Mammary epithelial cell (primary cell): Measurements from ENCODE around the gene RAB34.

Experiments used
- EZH2 ChIP-seq: IDR thresholded peaks from 2 replicates; pipeline ENCODE4 v1.6.1; 2012; ENCODE audit warnings: low read length, inconsistent platforms, borderline replicate concordance
- TF ChIP-seq, protein P1 (sequence below), 2 donors: IDR thresholded peaks in 1 of 2; conservative IDR thresholded peaks in 1 of 2; 2 replicates each; pipeline ENCODE4 v1.5.1; 2011 to 2012; ENCODE audit warnings: inconsistent platforms in 2 of 2, low read length in 2 of 2, mild to moderate bottlenecking in 2 of 2, control low read depth in 1 of 2, low read depth in 1 of 2; ENCODE audit not compliant: insufficient read depth in 1 of 2; ENCODE audit errors: extremely low read depth in 1 of 2

DNA sequence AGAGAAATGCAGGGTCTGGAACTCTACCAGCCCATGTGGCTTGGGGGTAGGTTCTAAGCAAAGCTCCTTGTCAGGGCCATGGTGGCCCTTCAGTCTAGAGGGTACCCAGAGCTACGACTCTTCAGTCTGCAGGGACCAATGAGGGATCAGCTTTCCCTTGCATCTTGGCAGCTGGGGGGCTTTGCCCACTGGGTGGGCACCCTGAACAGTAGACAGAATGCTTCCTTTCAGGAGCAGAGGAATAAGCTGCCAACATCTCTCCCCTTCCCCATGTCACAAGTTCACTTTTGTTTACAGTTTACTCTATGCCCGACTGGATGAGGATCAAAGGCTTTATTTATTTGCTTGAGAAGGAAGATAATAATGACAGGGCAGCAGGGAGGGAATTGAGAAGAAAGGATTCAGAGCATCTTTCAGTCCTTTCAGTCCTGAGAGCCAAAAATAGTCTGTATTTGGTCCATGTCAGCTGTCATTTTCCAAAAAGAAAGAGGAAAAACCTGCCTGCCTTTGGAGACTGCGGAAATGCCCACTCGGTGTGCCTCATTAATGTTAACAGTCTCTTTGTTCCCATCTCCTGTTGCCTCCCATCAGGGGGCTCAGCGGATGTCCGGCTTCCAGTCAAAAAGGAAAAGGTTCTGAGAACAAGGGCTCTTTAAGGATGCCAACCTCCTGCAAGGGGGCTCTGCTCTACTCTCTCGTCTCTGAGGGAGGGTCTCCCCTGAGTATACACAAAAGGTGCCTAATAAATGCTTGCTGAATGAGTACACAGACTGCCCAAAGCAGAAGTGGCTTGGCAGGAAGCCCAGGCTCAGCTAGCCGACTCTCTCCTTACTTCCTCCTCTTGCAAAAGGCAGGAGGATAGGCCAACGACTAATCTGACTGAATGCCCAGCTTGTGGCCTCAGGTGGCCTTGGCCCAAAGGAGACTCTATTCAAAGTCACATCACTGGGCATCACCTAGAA, 43.2 kb upstream of the RAB34 start:
- TF ChIP-seq, protein P1, sequence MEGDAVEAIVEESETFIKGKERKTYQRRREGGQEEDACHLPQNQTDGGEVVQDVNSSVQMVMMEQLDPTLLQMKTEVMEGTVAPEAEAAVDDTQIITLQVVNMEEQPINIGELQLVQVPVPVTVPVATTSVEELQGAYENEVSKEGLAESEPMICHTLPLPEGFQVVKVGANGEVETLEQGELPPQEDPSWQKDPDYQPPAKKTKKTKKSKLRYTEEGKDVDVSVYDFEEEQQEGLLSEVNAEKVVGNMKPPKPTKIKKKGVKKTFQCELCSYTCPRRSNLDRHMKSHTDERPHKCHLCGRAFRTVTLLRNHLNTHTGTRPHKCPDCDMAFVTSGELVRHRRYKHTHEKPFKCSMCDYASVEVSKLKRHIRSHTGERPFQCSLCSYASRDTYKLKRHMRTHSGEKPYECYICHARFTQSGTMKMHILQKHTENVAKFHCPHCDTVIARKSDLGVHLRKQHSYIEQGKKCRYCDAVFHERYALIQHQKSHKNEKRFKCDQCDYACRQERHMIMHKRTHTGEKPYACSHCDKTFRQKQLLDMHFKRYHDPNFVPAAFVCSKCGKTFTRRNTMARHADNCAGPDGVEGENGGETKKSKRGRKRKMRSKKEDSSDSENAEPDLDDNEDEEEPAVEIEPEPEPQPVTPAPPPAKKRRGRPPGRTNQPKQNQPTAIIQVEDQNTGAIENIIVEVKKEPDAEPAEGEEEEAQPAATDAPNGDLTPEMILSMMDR (conservative IDR thresholded peaks at IDR 0.05 in 1 of 2, IDR thresholded peaks at IDR 0.05 in 1 of 2; ENCODE audit: extremely low read depth in 1 of 2, insufficient read depth in 1 of 2, low read depth in 1 of 2, low read length in 2 of 2) = no peak
- TF ChIP-seq EZH2 = no peak
